22Rv1 (cell line): ENCODE results near the gene HDAC5.
"Not testable (repeated sequence)": the region's sequence is repeated elsewhere in the genome, so short reads cannot be mapped to it uniquely, and the experiment has no call there.

Experiments used
- H3K27ac ChIP-seq: fragments of 450-650 bp; 2 replicates; pipeline ENCODE4 v1.5.1; 2017
- CTCF ChIP-seq: fragments of 450-650 bp; IDR thresholded peaks from 2 replicates; pipeline ENCODE4 v1.5.1; 2017; ENCODE audit warnings: mild to moderate bottlenecking
- ZFX ChIP-seq: fragments of 450-650 bp; IDR thresholded peaks from 2 replicates; pipeline ENCODE4 v1.6.1; 2017; ENCODE audit warnings: antibody characterized with exemption, borderline replicate concordance

HDAC5 gene

GRCh38 chr17:44159519-44160210 lies 36.2 kb upstream of the HDAC5 start:
- TF ChIP-seq CTCF: no peak
- no peak overlapping the region for H3K27ac ChIP-seq

GRCh38 chr17:44155488-44155887 lies 32.0 kb upstream of the HDAC5 start:
- no peak overlapping the region for H3K27ac ChIP-seq

GRCh38 chr17:44152875-44153274 lies 29.4 kb upstream of the HDAC5 start:
- no peak for TF ChIP-seq CTCF
- TF ChIP-seq ZFX: no peak
- H3K27ac ChIP-seq: no peak overlapping the region

More at GRCh38 chr17:44155488-44155887, 32.0 kb upstream of the HDAC5 start:
- TF ChIP-seq ZFX: no peak

- no peak overlapping the region for H3K27ac ChIP-seq
- TF ChIP-seq ZFX: no peak
- TF ChIP-seq CTCF: no peak
Observed at GRCh38 chr17:44149750-44150329, 26.4 kb upstream of the HDAC5 start.

GRCh38 chr17:44149066-44149465 lies 25.6 kb upstream of the HDAC5 start:
- not testable (repeated sequence) for H3K27ac ChIP-seq

GRCh38 chr17:44147812-44148211 lies 24.4 kb upstream of the HDAC5 start:
- TF ChIP-seq ZFX (no peak), CTCF (no peak)
- no peak overlapping the region for H3K27ac ChIP-seq

GRCh38 chr17:44146375-44147346 lies 23.2 kb upstream of the HDAC5 start:
- TF ChIP-seq ZFX (no peak), CTCF (no peak)
- no peak overlapping the region for H3K27ac ChIP-seq

- no peak overlapping the region for H3K27ac ChIP-seq
- TF ChIP-seq CTCF: no peak
- no peak for TF ChIP-seq ZFX
Observed at GRCh38 chr17:44144966-44145739, 21.7 kb upstream of the HDAC5 start.

- H3K27ac ChIP-seq: not testable (repeated sequence)
Observed at GRCh38 chr17:44143921-44144320, 20.5 kb upstream of the HDAC5 start.
